IgD-negative memory B cell (primary cell): ENCODE results near the gene CDCA4. TPM values are rescaled to one million over a fixed set of nuclear protein-coding genes. Genes with fewer than 3 reads are reported as not detected.

ENCODE experiments used
- H3K27ac Mint-ChIP-seq, 3 donors: one replicate each; pipeline ENCODE4 v1.8.0; 2020 to 2022; ENCODE audit warnings: mild to moderate bottlenecking in 3 of 3, mixed read lengths in 3 of 3, moderate library complexity in 1 of 3
- H3K27me3 Mint-ChIP-seq: one replicate; pipeline ENCODE4 v1.8.0; 2021; ENCODE audit warnings: mixed read lengths
- H3K36me3 Mint-ChIP-seq: one replicate; pipeline ENCODE4 v1.8.0; 2020; ENCODE audit warnings: mild to moderate bottlenecking, mixed read lengths
- H3K4me1 Mint-ChIP-seq, 3 donors: one replicate each; pipeline ENCODE4 v1.8.0; 2020 to 2022; ENCODE audit warnings: mixed read lengths in 3 of 3, mild to moderate bottlenecking in 1 of 3
- H3K4me3 Mint-ChIP-seq, 4 donors: one replicate each; pipeline ENCODE4 v1.8.0; 2020 to 2022; ENCODE audit warnings: mild to moderate bottlenecking in 4 of 4, mixed read lengths in 4 of 4, moderate library complexity in 3 of 4
- H3K9me3 Mint-ChIP-seq, 3 donors: one replicate each; pipeline ENCODE4 v1.8.0; 2020 to 2021; ENCODE audit warnings: mixed read lengths in 3 of 3, mild to moderate bottlenecking in 1 of 3
- polyA plus RNA-seq: library from polyadenylated mRNA; unstranded; fragments of 300-500 nt; fragmentation: Illumina TruSeq; gene quantifications from one replicate; pipeline ENCODE4 v1.2.3, GENCODE V29; 2021

CDCA4 gene
- polyA plus RNA-seq, 1 donor from 2014 or later, result 11.4 TPM

GRCh38 chr14:104966981-104967385 lies 53.9 kb downstream of the CDCA4 start:
- Mint-ChIP-seq H3K4me3 (no peak overlapping the region), H3K27ac (no peak overlapping the region), H3K4me1 (peaks cover 0 to 7% (median 5%) of the 10 kb centered on the region in 3 donors), H3K27me3 (peaks cover 24% of the 10 kb centered on the region), H3K36me3 (no peaks in the 10 kb centered on the region), H3K9me3 (no peaks in the 10 kb centered on the region)

DNA sequence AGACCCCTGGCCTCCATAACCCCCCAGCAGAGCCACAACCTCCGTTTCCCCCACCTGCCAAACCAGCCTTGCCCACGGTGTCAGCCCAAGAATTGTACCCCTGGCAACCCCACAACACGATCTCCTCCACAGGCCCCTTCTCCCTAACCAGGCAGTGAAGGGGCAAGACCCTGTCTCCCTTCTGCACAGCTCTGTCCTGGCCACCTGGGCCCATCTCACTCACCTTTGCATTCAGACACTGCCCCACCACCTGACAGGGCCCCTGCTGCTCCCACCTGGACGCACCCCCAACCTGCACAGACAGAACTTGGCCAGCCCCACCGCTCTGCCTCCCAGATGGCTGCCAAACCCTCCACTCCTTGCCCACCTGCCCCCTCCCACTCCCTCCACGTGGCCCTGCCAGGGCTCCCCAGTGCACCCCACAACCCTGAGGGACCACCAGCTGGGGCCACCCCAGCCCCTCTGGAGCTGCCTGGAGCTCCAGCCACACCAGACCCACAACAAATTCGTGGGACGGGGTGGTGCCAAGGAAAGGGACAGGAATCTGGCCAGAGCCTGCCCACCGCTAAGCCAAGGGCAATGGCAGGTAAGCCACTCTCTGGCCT lies 54.5 kb downstream of the CDCA4 start:
- H3K4me1 Mint-ChIP-seq, result peaks cover 0 to 7% (median 5%) of the 10 kb centered on the region in 3 donors
- H3K27ac Mint-ChIP-seq, result no peak overlapping the region
- H3K9me3 Mint-ChIP-seq, result no peaks in the 10 kb centered on the region
- H3K4me3 Mint-ChIP-seq, result no peak overlapping the region
- no peaks in the 10 kb centered on the region for H3K36me3 Mint-ChIP-seq
- H3K27me3 Mint-ChIP-seq, result peaks cover 26% of the 10 kb centered on the region

GRCh38 chr14:104965561-104966231 lies 55.2 kb downstream of the CDCA4 start:
- H3K4me3 Mint-ChIP-seq, result no peak overlapping the region
- no peaks in the 10 kb centered on the region for H3K9me3 Mint-ChIP-seq
- H3K27me3 Mint-ChIP-seq, result peaks cover 26% of the 10 kb centered on the region
- H3K36me3 Mint-ChIP-seq, result no peaks in the 10 kb centered on the region
- H3K27ac Mint-ChIP-seq, result no peak overlapping the region
- peaks cover 0 to 7% (median 5%) of the 10 kb centered on the region in 3 donors for H3K4me1 Mint-ChIP-seq

DNA sequence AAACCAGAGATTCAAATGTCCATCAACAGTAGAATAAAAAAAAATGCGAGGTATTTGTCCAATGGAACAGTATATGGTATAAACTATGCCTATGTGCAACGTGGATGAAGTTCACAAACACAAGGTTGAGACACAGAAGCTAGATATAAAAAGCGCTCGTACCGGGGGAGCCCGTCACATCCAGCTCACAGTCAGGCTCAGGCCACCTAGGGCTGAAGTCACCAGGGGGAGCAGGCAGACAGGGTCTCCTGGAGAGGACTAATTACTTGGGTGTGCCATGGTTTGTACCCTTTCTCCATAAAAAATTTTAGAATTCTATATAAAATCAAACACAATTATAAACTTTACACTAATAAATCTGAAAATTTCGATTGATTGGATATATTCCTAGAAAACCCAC lies 56.3 kb downstream of the CDCA4 start:
- Mint-ChIP-seq H3K9me3 (no peaks in the 10 kb centered on the region), H3K4me3 (no peak overlapping the region), H3K27me3 (peaks cover 26% of the 10 kb centered on the region), H3K4me1 (peaks cover 0 to 7% (median 5%) of the 10 kb centered on the region in 3 donors), H3K36me3 (no peaks in the 10 kb centered on the region), H3K27ac (no peak overlapping the region)

Other genes starting within 250 kb of the CDCA4 start
- gene AKT1, start 225.3 kb downstream of the CDCA4 start, polyA plus RNA-seq, result 8.2 TPM
- 1.0 TPM for gene ZBTB42, start 220.0 kb downstream of the CDCA4 start, polyA plus RNA-seq
- not detected for gene CEP170B, start 155.8 kb downstream of the CDCA4 start, polyA plus RNA-seq
- gene PLD4, start 96.2 kb downstream of the CDCA4 start, polyA plus RNA-seq, result 103 TPM
- gene AHNAK2, start 42.7 kb downstream of the CDCA4 start, polyA plus RNA-seq, result 0.68 TPM
- gene CLBA1, start 35.3 kb downstream of the CDCA4 start, polyA plus RNA-seq, result 1.3 TPM
- gene GPR132, start 44.3 kb upstream of the CDCA4 start, polyA plus RNA-seq, result 37.2 TPM
- not detected for gene JAG2, start 147.7 kb upstream of the CDCA4 start, polyA plus RNA-seq
- gene NUDT14, start 160.2 kb upstream of the CDCA4 start, polyA plus RNA-seq, result 12.7 TPM
- 2.3 TPM for gene BTBD6, start 227.4 kb upstream of the CDCA4 start, polyA plus RNA-seq